ENCODE measurements around the gene CNOT6L. TPM values are rescaled to one million over a fixed set of nuclear protein-coding genes. Genes with fewer than 3 reads are reported as not detected.

Gene CNOT6L
- total RNA-seq, 1 donor from 2014 or later: 50.8 TPM

- Histone ChIP-seq H3K4me1 (no peaks in the 10 kb centered on the region), H3K4me3 (no peak overlapping the region), H3K36me3 (no peaks in the 10 kb centered on the region), H3K27me3 (no peaks in the 10 kb centered on the region), H3K9me3 (no peaks in the 10 kb centered on the region), H3K27ac (no peak overlapping the region)
- intact Hi-C loops (cut with DNase I): no loop called here
- DNase-seq: no peak
- TF ChIP-seq CTCF (IDR thresholded peaks at IDR 0.05): no peak
- ATAC-seq: no peak
These were observed 123.4 kb downstream of the CNOT6L start for GRCh38 chr4:77695774-77696173.

GRCh38 chr4:77692847-77693432 is 126.2 kb downstream of the CNOT6L start:
- H3K4me3 ChIP-seq: no peak overlapping the region
- no peaks in the 10 kb centered on the region for H3K36me3 ChIP-seq
- DNase-seq (no peak), ATAC-seq (no peak)
- no peaks in the 10 kb centered on the region for H3K27me3 ChIP-seq
- no peaks in the 10 kb centered on the region for H3K4me1 ChIP-seq
- intact Hi-C loops (cut with DNase I): no loop called here
- no peak for TF ChIP-seq CTCF (IDR thresholded peaks at IDR 0.05)
- no peaks in the 10 kb centered on the region for H3K9me3 ChIP-seq
- H3K27ac ChIP-seq: no peak overlapping the region

GRCh38 chr4:77681792-77682191 is 137.4 kb downstream of the CNOT6L start:
- Histone ChIP-seq H3K36me3 (no peaks in the 10 kb centered on the region), H3K4me1 (no peaks in the 10 kb centered on the region), H3K27ac (no peak overlapping the region), H3K9me3 (no peaks in the 10 kb centered on the region), H3K4me3 (no peak overlapping the region), H3K27me3 (peaks cover 3% of the 10 kb centered on the region)
- intact Hi-C loops (cut with DNase I): no loop called here
- no peak for DNase-seq
- no peak for TF ChIP-seq CTCF (IDR thresholded peaks at IDR 0.05)
- no peak for ATAC-seq

GRCh38 chr4:77676842-77677241 is 142.3 kb downstream of the CNOT6L start:
- Histone ChIP-seq H3K4me1 (no peaks in the 10 kb centered on the region), H3K27me3 (peaks cover 3% of the 10 kb centered on the region), H3K4me3 (no peak overlapping the region), H3K27ac (no peak overlapping the region), H3K36me3 (no peaks in the 10 kb centered on the region), H3K9me3 (no peaks in the 10 kb centered on the region)
- no peak for ATAC-seq
- TF ChIP-seq CTCF (IDR thresholded peaks at IDR 0.05): no peak
- intact Hi-C loops (cut with DNase I): no loop called here
- DNase-seq: no peak

- Histone ChIP-seq H3K4me1 (no peaks in the 10 kb centered on the region), H3K4me3 (no peak overlapping the region), H3K9me3 (no peaks in the 10 kb centered on the region), H3K27ac (no peak overlapping the region), H3K27me3 (no peaks in the 10 kb centered on the region), H3K36me3 (no peaks in the 10 kb centered on the region)
- DNase-seq (no peak), ATAC-seq (no peak)
- no peak for TF ChIP-seq CTCF (IDR thresholded peaks at IDR 0.05)
- intact Hi-C loops (cut with DNase I): no loop called here
These were observed 148.1 kb downstream of the CNOT6L start for GRCh38 chr4:77671051-77671450.
